B cell (primary cell): ENCODE measurements around the gene TOLLIP. TPM values are rescaled to one million over a fixed set of nuclear protein-coding genes. Genes with fewer than 3 reads are reported as not detected.

Experiments
- ATAC-seq: fragments of 200-7000 bp; cut with Tn5 transposase; one replicate; pipeline ENCODE4 v1.10.0; 2021; ENCODE audit warnings: low read depth, mild to moderate bottlenecking, moderate number of reproducible peaks, moderate library complexity
- CTCF ChIA-PET: fragments of 350-600 bp; sonication (Branson Sonifier 250); formaldehyde crosslinking; loops from one replicate; lab custom pipeline; 2021; ENCODE audit warnings: antibody characterized with exemption, inconsistent platforms; lab: Charles Lee
- POLR2A ChIA-PET: fragments of 350-600 bp; sonication (Branson Sonifier 250); formaldehyde crosslinking; loops from one replicate; lab custom pipeline; 2021; ENCODE audit warnings: antibody characterized with exemption; lab: Charles Lee
- DNase-seq: peaks from one replicate; pipeline ENCODE4 v3.0.0; 2013
- H2AFZ ChIP-seq: 2 replicates; pipeline ENCODE4 v1.6.1; 2012; ENCODE audit warnings: mild to moderate bottlenecking, low read depth, low read length; ENCODE audit not compliant: insufficient read depth, poor library complexity, severe bottlenecking
- H3K27ac ChIP-seq, 2 donors: 1 replicate in 1 of 2; 2 replicates in 1 of 2; pipeline ENCODE4 v1.5.1; 2012 to 2013; ENCODE audit warnings: low read length in 2 of 2, mild to moderate bottlenecking in 2 of 2, moderate library complexity in 1 of 2
- H3K27me3 ChIP-seq, 4 experiments: fragments of 200-600 bp in 1 of 4; sonication (generic) in 1 of 4; replicated peaks in 1 of 4; 1 replicate in 2 of 4; 2 replicates in 2 of 4; pipeline versions ENCODE4 v1.6.1 to v1.7.0; 2013 to 2016; ENCODE audit warnings: low read length in 3 of 4, mild to moderate bottlenecking in 2 of 4, mixed read lengths in 1 of 4, moderate library complexity in 1 of 4; ENCODE audit not compliant: insufficient read depth in 4 of 4, control insufficient read depth in 3 of 4; ENCODE audit errors: control extremely low read depth in 1 of 4
- H3K36me3 ChIP-seq, 2 experiments: replicated peaks in 1 of 2; 1 replicate in 1 of 2; 2 replicates in 1 of 2; pipeline versions ENCODE4 v1.6.1 to v1.7.1; 2013; ENCODE audit warnings: low read length in 1 of 2; ENCODE audit not compliant: insufficient read depth in 2 of 2, control insufficient read depth in 1 of 2; ENCODE audit errors: control extremely low read depth in 1 of 2, extremely low read depth in 1 of 2
- H3K4me1 ChIP-seq, 2 donors: fragments of 200-600 bp in 1 of 2; sonication (generic) in 1 of 2; 1 replicate in 1 of 2; 2 replicates in 1 of 2; pipeline versions ENCODE4 v1.5.1 to v1.6.1; 2013 to 2017; ENCODE audit warnings: low read length in 2 of 2; ENCODE audit not compliant: control insufficient read depth in 2 of 2, insufficient read depth in 2 of 2
- H3K4me2 ChIP-seq: replicated peaks from 2 replicates; pipeline ENCODE3; 2012; ENCODE audit warnings: mild to moderate bottlenecking, low read depth, low read length; ENCODE audit not compliant: poor library complexity, severe bottlenecking
- H3K4me3 ChIP-seq, 5 experiments: fragments of 200-600 bp in 1 of 5; sonication (generic) in 1 of 5; 1 replicate in 3 of 5; 2 replicates in 2 of 5; pipeline versions ENCODE4 v1.5.1 to v1.7.0; 2011 to 2016; ENCODE audit warnings: low read length in 4 of 5, mild to moderate bottlenecking in 4 of 5, low read depth in 2 of 5, control low read depth in 1 of 5, moderate library complexity in 1 of 5; ENCODE audit not compliant: insufficient read depth in 1 of 5; ENCODE audit errors: control extremely low read depth in 1 of 5, extremely low read depth in 1 of 5
- H3K79me2 ChIP-seq: fragments of 200-600 bp; sonication (generic); one replicate; pipeline ENCODE4 v1.6.0; 2016; ENCODE audit warnings: low read length; ENCODE audit not compliant: control insufficient read depth, insufficient read depth
- H3K9ac ChIP-seq: fragments of 200-600 bp; sonication (generic); 2 replicates; pipeline ENCODE4 v1.6.1; 2017; ENCODE audit warnings: mild to moderate bottlenecking, low read length, moderate library complexity
- H3K9me3 ChIP-seq, 3 donors: one replicate each; pipeline versions ENCODE4 v1.6.1 to v1.7.1; 2013; ENCODE audit warnings: low read length in 2 of 3; ENCODE audit not compliant: control insufficient read depth in 2 of 3, insufficient read depth in 1 of 3; ENCODE audit errors: control extremely low read depth in 1 of 3
- H4K20me1 ChIP-seq: 2 replicates; pipeline ENCODE4 v1.6.0; 2012; ENCODE audit warnings: mild to moderate bottlenecking, low read length; ENCODE audit not compliant: insufficient read depth, control insufficient read depth, poor library complexity, severe bottlenecking
- H3K27ac Mint-ChIP-seq: one replicate; pipeline ENCODE4 v1.8.0; 2021; ENCODE audit warnings: mixed read lengths
- H3K27me3 Mint-ChIP-seq: one replicate; pipeline ENCODE4 v1.8.0; 2021; ENCODE audit warnings: mixed read lengths
- H3K4me1 Mint-ChIP-seq: one replicate; pipeline ENCODE4 v1.8.0; 2021; ENCODE audit warnings: mixed read lengths
- H3K4me3 Mint-ChIP-seq: one replicate; pipeline ENCODE4 v1.8.0; 2021; ENCODE audit warnings: mixed read lengths
- H3K9me3 Mint-ChIP-seq: one replicate; pipeline ENCODE4 v1.8.0; 2022; ENCODE audit warnings: mixed read lengths; ENCODE audit not compliant: insufficient read depth
- EZH2 ChIP-seq: IDR thresholded peaks from 2 replicates; pipeline ENCODE4 v1.6.1; 2012; ENCODE audit warnings: borderline replicate concordance, low read depth, mild to moderate bottlenecking, moderate library complexity, low read length; ENCODE audit not compliant: insufficient read depth, poor library complexity, severe bottlenecking
- whole genome bisulfite sequencing: methylation state at CpG from one replicate; pipeline ENCODE4 v1.1.5; 2013; ENCODE audit warnings: missing lambda C conversion rate; ENCODE audit not compliant: insufficient coverage; 5-methylcytosine and 5-hydroxymethylcytosine counted together
- intact Hi-C: fragments of 100-400 bp; cut with micrococcal nuclease; formaldehyde crosslinking; loops from one replicate; pipeline ENCODE4 v1.10.0; 2022
- polyA plus RNA-seq: library from polyadenylated mRNA; depleted of rRNA; stranded (reverse); fragments of >200 nt; gene quantifications from 2 replicates; pipeline ENCODE4 v1.2.3, GENCODE V29; 2012
- total RNA-seq, 2 donors: library from RNA; stranded (reverse); fragments of 120-200 nt in 1 of 2; gene quantifications; 1 replicate in 1 of 2; 2 replicates in 1 of 2; pipeline versions ENCODE4 v1.2.3 to v1.2.4, GENCODE V29; 2013 to 2022
- TF ChIP-seq, protein P1 (sequence below): fragments of 200-600 bp; IDR thresholded peaks from one replicate; pipeline ENCODE4 v1.8.0; 2022; ENCODE audit warnings: antibody characterized with exemption, mild to moderate bottlenecking

The TOLLIP gene
- total and polyA plus RNA-seq, 2 donors (not counting 1 experiment from before 2014, with no cell fraction given): 34.7 to 52.5 TPM

DNA sequence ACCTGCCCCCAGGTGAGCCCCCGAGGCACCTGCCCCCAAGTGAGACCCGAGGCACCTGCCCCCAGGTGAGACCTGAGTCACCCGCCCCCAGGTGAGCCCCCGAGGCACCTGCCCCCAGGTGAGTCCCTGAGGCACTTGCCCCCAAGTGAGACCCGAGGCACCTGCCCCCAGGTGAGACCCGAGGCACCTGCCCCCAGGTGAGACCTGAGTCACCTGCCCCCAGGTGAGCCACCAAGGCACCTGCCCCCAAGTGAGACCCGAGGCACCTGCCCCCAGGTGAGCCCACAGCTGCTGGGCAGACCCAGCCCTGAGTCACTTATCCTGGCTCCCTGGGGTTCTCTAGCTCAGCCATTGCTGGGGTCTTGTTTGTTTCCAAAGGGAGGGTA, 50.4 kb downstream of the TOLLIP start:
- no peak overlapping the region for H3K27ac ChIP-seq
- peaks cover 12 to 20% of the 10 kb centered on the region in 2 donors for H3K4me1 ChIP-seq
- no peak for TF ChIP-seq EZH2
- H3K4me1 Mint-ChIP-seq: peaks cover 16% of the 10 kb centered on the region
- H2AFZ ChIP-seq: no peak overlapping the region
- no peaks in the 10 kb centered on the region for H3K9me3 Mint-ChIP-seq
- 79% methylated on average over 5 of the region's 7 CpGs for WGBS
- no peaks in the 10 kb centered on the region for H3K9me3 ChIP-seq
- POLR2A ChIA-PET: no interaction called here
- H3K79me2 ChIP-seq: no peaks in the 10 kb centered on the region
- H3K27me3 ChIP-seq: no peaks in the 10 kb centered on the region
- peaks cover 0 to 2% of the 10 kb centered on the region in 2 experiments for H3K36me3 ChIP-seq
- H3K27me3 Mint-ChIP-seq: no peaks in the 10 kb centered on the region
- H3K4me3 ChIP-seq: no peak overlapping the region
- intact Hi-C loops: no loop called here
- CTCF ChIA-PET: no interaction called here
- no peaks in the 10 kb centered on the region for H4K20me1 ChIP-seq
- no peak overlapping the region for H3K4me2 ChIP-seq
- no peak overlapping the region for H3K4me3 Mint-ChIP-seq
- no peak overlapping the region for H3K27ac Mint-ChIP-seq
- no peak for DNase-seq
- no peak overlapping the region for H3K9ac ChIP-seq
- no peak for ATAC-seq

DNA sequence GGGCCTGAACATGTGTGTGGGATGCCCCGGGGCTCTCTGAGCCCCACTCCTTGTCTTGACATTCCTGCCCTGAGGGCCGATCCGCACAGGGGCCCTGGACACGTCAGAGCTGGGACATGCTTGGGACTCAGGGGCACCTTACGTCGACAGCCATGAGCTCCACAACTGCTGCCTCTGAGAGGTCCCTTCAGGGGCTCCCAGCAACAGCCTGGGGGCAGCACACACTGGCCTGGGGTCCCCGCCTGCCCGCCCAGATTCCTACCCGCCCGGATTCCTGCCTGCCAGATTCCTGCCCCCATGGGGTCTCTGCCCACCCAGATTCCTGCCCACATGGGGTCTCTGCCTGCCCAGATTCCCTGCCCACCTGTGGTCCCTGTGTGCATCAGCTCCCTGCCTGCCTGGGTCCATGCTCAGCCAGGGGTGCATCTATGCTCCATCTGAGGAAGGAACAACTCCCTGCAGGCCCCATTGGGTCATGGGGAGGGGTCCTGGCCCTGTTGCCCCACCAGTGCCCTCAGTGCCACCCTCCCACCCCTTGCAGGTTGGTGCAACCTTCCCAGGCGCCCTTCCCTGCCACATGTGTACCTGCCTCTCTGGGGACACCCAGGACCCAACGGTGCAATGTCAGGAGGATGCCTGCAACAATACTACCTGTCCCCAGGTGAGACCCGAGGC, 50.9 kb downstream of the TOLLIP start:
- ChIA-PET CTCF (no interaction called here), POLR2A (no interaction called here)
- H3K4me3 ChIP-seq: no peak overlapping the region
- H3K36me3 ChIP-seq: peaks cover 0 to 2% of the 10 kb centered on the region in 2 experiments
- no peak overlapping the region for H3K27ac ChIP-seq
- TF ChIP-seq, protein P1, sequence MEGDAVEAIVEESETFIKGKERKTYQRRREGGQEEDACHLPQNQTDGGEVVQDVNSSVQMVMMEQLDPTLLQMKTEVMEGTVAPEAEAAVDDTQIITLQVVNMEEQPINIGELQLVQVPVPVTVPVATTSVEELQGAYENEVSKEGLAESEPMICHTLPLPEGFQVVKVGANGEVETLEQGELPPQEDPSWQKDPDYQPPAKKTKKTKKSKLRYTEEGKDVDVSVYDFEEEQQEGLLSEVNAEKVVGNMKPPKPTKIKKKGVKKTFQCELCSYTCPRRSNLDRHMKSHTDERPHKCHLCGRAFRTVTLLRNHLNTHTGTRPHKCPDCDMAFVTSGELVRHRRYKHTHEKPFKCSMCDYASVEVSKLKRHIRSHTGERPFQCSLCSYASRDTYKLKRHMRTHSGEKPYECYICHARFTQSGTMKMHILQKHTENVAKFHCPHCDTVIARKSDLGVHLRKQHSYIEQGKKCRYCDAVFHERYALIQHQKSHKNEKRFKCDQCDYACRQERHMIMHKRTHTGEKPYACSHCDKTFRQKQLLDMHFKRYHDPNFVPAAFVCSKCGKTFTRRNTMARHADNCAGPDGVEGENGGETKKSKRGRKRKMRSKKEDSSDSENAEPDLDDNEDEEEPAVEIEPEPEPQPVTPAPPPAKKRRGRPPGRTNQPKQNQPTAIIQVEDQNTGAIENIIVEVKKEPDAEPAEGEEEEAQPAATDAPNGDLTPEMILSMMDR: no peak
- TF ChIP-seq EZH2: no peak
- H3K9me3 ChIP-seq: no peaks in the 10 kb centered on the region
- H3K9ac ChIP-seq: no peak overlapping the region
- WGBS: 86% methylated on average over 13 of the region's 13 CpGs
- Mint-ChIP-seq H3K27ac (no peak overlapping the region), H3K27me3 (no peaks in the 10 kb centered on the region), H3K4me3 (no peak overlapping the region), H3K4me1 (peaks cover 16% of the 10 kb centered on the region), H3K9me3 (no peaks in the 10 kb centered on the region)
- H3K4me1 ChIP-seq: peaks cover 12 to 20% of the 10 kb centered on the region in 2 donors
- DNase-seq: no peak
- H3K4me2 ChIP-seq: no peak overlapping the region
- no peaks in the 10 kb centered on the region for H3K79me2 ChIP-seq
- no peak for ATAC-seq
- no peaks in the 10 kb centered on the region for H3K27me3 ChIP-seq
- H2AFZ ChIP-seq: no peak overlapping the region
- intact Hi-C loops: no loop called here
- H4K20me1 ChIP-seq: no peaks in the 10 kb centered on the region
